Measurements from ENCODE around the gene MSS51.

GRCh38 chr10:73424478-73424877 is 8.9 kb downstream of the MSS51 start:
- TF ChIP-seq POLR2A (IDR thresholded peaks at IDR 0.05) = no peak
- TF ChIP-seq, protein P1, sequence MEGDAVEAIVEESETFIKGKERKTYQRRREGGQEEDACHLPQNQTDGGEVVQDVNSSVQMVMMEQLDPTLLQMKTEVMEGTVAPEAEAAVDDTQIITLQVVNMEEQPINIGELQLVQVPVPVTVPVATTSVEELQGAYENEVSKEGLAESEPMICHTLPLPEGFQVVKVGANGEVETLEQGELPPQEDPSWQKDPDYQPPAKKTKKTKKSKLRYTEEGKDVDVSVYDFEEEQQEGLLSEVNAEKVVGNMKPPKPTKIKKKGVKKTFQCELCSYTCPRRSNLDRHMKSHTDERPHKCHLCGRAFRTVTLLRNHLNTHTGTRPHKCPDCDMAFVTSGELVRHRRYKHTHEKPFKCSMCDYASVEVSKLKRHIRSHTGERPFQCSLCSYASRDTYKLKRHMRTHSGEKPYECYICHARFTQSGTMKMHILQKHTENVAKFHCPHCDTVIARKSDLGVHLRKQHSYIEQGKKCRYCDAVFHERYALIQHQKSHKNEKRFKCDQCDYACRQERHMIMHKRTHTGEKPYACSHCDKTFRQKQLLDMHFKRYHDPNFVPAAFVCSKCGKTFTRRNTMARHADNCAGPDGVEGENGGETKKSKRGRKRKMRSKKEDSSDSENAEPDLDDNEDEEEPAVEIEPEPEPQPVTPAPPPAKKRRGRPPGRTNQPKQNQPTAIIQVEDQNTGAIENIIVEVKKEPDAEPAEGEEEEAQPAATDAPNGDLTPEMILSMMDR (IDR thresholded peaks at IDR 0.05) = no peak

Data from transverse colon (tissue), 3 donors.